Smooth muscle cell of the umbilical artery (primary cell): ENCODE data around the gene MIER2. TPM values are rescaled to one million over a fixed set of nuclear protein-coding genes. Genes with fewer than 3 reads are reported as not detected.

ENCODE experiments used
- total RNA-seq: library from RNA; depleted of rRNA; stranded (reverse); fragments of >200 nt; gene quantifications from 2 replicates; pipeline ENCODE4 v1.2.3, GENCODE V29; 2014

The MIER2 gene
- total RNA-seq = 18.4 and 60.6 TPM in 2 replicates

GRCh38 chr19:344625-345319 lies at the start of gene MIER2:
MIER2 (minus strand) TSS chr19:344796; CDS start chr19:344782, 14 bp downstream.

GRCh38 chr19:291006-291521 lies 53.5 kb downstream of the MIER2 start, which contains the start of gene PLPP2:
PLPP2 (minus strand) TSS chr19:291403; CDS start chr19:291336, 67 bp downstream.

Other genes starting within 250 kb of the MIER2 start
- gene OR4F17, start 237.7 kb downstream of the MIER2 start, total RNA-seq = not detected in 2 replicates
- 7.3 and 51.1 TPM in 2 replicates for gene PLPP2, start 53.4 kb downstream of the MIER2 start, total RNA-seq
- gene C2CD4C, start 64.4 kb upstream of the MIER2 start, total RNA-seq = under 0.01 and 0.28 TPM in 2 replicates
- 0.78 and 1.8 TPM in 2 replicates for gene SHC2, start 116.2 kb upstream of the MIER2 start, total RNA-seq
- gene MADCAM1, start 151.7 kb upstream of the MIER2 start, total RNA-seq = under 0.01 TPM in 1 of 2 replicates, not detected in the other
- gene TPGS1, start 162.7 kb upstream of the MIER2 start, total RNA-seq = 20.6 and 35.6 TPM in 2 replicates
- 54.3 and 60.8 TPM in 2 replicates for gene CDC34, start 187.0 kb upstream of the MIER2 start, total RNA-seq
- not detected in 2 replicates for gene GZMM, start 199.3 kb upstream of the MIER2 start, total RNA-seq
- gene BSG, start 227.8 kb upstream of the MIER2 start, total RNA-seq = 507 and 644 TPM in 2 replicates
- 1.2 and 3.5 TPM in 2 replicates for gene HCN2, start 245.1 kb upstream of the MIER2 start, total RNA-seq